Suppressor macrophage treated with lipopolysaccharide for 1 hour (primary cell): ENCODE results near the gene HK1.
A peak's percentile ranks its signal among the peaks of the same experiment; 100 is the strongest.

Source experiments
- DNase-seq, 3 donors: peaks; one replicate each; pipeline ENCODE4 v3.0.0-alpha.2; 2020 to 2022

HK1 gene

DNA sequence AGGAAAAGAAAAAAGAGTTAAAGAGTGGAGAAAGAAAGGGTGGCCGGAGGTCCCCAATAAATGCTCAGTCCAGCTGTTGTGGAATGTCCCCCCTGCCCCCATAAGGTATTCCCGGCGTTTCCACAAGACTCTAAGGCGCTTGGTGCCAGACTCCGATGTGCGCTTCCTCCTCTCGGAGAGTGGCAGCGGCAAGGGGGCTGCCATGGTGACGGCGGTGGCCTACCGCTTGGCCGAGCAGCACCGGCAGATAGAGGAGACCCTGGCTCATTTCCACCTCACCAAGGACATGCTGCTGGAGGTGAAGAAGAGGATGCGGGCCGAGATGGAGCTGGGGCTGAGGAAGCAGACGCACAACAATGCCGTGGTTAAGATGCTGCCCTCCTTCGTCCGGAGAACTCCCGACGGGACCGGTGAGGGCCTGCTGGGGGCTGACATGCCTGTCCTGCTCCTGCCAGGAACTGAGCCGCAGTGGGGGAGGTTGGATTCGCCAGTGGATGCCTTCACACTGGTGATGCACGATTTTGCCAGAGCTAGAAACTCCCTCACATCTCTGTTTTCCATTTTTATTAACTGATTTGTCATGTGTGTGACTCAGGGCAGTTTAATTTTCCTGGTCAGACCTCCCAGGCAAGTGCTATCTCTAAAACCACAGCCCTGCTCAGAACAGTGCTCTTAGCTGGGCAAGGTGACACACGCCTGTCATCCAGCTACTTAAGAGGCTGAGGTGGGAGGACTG lies 104.3 kb downstream of the HK1 start:
- DNase-seq = no peak

DNA sequence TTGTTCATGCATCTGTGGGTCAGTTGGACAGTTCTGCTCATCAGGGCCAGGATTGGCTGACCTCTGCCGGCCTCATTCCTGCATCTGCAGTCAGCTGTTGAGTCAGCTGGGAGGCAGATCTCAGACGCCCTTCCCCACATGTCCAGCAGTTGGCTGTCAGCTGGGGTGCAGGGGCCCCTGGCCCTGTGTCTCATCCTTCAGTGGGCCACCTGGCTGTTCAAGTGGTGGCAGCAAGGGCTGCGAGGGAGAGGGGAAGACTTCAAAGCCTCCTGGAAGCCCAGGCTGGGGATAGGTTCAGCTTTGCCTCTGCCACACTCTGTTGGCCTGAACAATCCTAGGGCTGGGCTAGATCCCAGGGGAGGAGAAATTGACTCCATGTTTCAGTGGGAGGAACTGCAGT lies 105.3 kb downstream of the HK1 start:
- DNase-seq = no peak

DNA sequence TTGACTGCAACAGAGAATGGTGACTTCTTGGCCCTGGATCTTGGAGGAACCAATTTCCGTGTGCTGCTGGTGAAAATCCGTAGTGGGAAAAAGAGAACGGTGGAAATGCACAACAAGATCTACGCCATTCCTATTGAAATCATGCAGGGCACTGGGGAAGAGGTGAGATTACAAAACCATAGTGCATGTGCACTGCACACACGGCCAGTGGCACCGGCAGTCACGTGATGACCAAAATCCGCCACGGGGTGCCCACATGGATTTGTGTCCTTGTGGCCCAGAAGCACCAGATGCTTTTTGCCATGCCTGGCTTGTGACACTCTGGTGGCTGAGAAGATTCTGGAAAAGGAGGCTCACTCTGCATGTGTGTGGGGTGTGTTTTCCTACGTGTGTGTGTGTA lies 106.0 kb downstream of the HK1 start:
- DNase-seq = no peak

DNA sequence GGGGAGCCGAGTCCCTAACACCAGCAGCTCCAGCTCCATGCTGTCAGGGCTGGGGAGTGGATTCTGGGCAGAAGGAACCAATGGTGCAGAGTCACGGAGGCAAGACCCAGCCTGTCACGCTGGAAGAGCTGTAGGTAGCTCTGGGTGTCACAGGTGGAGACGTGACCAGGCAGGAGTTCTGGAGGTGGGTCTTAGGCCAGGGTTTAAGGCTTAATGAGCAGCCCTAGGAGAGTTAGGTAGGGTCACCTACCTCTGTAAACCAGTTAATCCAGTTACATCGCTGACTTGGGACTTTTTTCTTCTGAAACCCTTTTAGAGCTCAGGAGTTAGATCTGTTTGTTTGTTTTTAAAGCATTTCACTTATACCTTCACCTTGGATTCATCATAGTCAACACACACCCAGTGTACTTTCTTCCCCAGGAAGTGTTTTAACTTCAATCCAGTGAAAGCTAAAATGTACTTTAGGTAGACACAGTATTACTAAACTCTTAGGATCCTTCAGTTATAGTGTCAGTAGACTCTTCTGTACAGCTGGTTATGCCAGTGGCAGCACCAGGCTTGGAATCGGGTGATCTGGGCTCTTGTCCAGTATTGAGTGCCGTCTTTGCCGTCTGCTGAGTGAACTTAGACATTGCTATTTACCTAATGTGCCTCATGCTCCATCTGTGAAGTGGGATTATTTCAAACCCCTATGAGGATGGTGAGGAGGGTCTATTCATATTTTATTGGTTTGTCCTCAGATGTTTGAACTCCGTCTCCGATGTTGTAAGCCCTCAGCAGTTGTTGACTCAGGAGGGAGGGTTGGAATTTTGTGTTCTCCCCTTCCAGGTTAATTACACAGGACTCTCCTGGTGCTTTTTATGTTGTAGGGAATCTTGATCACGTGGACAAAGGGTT lies 107.4 kb downstream of the HK1 start:
- DNase-seq = no peak

DNA sequence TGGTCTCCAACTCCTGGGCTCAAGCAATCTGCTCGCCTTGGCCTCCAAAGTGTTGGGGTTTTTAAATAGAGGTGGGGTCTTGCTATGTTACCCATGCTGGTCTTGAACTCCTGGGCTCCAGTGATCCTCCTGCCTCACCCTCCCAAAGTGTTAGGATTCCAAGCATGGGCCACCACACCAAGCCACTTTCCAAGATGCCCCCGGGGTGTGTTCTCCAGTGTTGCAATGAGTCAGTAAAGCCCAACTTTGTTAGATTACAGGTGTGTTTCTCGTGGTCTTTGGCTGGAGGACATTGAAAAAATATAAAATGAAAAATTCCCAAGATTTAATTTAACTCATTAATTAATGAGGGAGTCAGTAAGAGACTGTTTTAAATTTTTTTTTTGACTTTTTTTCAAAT lies 109.2 kb downstream of the HK1 start:
- DNase-seq = no peak

- DNase-seq = no peak
Measured at GRCh38 chr10:69388488-69388887, 110.2 kb downstream of the HK1 start.

GRCh38 chr10:69389827-69390490 lies 111.7 kb downstream of the HK1 start:
- no peak for DNase-seq

GRCh38 chr10:69391158-69391557 lies 112.9 kb downstream of the HK1 start:
- DNase-seq = no peak

GRCh38 chr10:69392481-69393000 lies 114.2 kb downstream of the HK1 start:
- DNase-seq = peak; percentile 86 to 92 (median 89)

- no peak for DNase-seq
Measured at GRCh38 chr10:69394020-69394419, 115.7 kb downstream of the HK1 start.

DNA sequence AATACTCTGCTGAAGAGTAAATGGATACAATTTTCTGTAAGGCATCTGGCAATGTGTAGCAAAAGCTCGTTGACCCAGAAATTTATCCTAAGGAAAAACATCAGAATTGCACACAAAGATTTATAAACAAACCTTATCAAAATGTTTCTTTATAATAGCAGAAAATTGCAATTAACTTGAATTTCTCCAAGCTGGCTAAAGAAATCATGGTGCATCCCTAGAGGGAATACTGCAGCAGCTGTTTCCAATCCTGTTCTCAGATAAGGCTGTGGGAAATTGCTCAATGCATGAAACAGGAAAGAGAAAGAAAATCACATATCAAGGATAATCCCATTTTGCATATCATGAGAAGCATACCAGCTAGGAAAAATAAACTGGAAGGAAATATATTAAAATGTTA lies 119.7 kb downstream of the HK1 start:
- no peak for DNase-seq

DNA sequence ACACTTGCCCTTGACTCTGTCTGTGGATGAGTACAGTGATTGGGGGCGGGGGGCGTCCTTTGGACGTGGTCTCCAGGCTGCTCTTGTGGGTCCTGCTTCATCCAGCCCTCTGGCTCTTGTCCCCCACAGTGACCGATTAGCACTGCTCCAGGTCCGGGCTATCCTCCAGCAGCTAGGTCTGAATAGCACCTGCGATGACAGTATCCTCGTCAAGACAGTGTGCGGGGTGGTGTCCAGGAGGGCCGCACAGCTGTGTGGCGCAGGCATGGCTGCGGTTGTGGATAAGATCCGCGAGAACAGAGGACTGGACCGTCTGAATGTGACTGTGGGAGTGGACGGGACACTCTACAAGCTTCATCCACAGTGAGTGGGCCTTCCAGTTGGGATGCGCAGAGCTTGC lies 120.2 kb downstream of the HK1 start:
- DNase-seq = no peak

GRCh38 chr10:69400936-69401335 lies 122.6 kb downstream of the HK1 start:
- DNase-seq = no peak

DNA sequence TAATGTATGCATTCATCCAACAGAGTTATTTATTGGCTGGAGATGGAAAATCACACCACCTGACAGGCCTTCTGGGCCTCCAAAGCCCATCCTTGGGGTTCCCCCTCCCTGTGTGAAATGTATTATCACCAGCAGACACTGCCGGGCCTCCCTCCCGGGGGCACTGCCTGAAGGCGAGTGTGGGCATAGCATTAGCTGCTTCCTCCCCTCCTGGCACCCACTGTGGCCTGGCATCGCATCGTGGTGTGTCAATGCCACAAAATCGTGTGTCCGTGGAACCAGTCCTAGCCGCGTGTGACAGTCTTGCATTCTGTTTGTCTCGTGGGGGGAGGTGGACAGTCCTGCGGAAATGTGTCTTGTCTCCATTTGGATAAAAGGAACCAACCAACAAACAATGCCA lies 123.1 kb downstream of the HK1 start:
- DNase-seq = peak in 1 of 3 donors; percentile 30

DNA sequence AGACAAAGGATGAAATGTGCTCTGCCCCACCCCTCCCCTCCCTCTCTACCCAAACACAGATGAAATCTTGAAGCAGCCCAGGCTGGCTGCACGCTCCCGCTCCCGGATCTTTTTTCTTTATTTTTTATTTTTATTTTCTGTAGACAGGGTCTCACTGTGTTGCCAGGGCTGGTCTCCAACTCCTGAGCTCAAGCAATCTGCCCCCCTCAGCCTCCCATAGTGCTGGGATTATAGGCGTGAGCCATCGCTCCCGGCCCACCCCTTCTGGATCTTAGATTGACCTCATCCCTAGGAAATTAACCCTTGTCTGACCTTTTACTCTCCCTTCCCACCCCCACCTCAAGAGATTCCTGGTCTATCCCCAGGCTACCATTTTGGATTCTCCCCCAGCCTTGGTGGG lies 124.1 kb downstream of the HK1 start:
- no peak for DNase-seq

DNA sequence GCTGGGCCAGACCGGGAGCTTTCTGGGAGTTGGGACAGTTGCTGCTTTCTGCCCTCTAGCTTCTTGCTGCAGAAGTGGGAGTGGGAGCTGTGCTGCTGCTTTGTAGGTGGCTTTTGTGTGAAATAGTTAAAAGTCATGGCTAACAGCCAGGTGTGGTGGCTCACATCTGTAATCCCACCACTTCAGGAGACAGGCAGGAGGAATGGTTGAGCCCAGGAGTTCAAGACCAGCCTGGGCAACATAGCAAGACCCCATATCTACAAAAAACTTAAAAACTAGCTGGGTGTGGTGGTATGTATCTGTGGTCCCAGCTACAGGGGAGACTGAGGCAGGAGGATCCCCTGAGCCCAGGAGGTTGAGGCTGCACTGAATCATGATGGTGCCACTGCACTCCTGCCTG lies 124.8 kb downstream of the HK1 start:
- no peak for DNase-seq

GRCh38 chr10:69403519-69403918 lies 125.2 kb downstream of the HK1 start:
- DNase-seq = peak; percentile 74 to 88 (median 85)

- no peak for DNase-seq
Measured at GRCh38 chr10:69404786-69405185, 126.5 kb downstream of the HK1 start.

DNA sequence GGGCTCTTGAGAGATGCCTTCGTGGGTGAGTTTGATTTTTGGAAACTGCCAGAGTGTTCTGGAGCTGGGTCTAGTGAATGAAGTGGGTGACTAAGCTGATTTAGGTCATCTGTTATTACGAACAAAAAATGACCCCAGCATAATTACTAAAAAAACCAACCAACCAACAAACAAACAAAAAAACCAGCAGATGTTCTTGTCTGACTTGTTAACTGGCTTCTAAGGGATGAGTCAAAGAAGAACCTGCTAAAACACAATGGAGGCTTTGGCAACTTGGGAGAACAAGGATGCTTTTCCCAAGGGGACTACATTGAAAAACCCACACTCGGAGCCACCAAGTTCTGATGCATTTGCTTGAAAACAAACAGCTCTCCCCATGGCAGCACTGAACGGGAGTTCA lies 126.9 kb downstream of the HK1 start:
- DNase-seq = no peak

DNA sequence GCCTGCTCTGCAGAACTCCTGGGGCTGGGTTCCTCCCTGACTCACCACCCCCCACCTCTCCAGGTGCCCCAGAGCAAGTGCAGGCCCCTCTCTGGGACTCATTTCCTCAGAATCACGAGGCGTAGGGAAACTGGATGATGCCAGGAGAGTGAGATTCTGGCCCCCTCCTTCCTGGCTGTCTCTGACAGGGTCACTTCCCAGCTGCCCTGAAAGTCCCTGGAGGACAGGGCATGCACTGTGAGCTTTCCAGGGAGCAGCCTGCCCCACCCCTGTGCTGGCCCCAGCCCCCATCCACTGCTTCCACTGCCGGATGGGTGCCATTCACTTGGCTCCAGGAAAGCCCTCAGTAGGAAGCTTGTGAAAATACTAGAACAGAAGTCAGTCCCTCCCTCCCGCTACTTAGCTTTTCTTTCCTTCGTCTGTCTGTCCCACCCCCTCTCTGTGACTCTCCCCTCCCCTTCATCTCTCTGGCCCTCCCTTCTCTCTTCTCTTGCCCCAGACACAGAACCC lies 128.1 kb downstream of the HK1 start:
- peak; percentile 40 to 71 (median 57) for DNase-seq

- DNase-seq = no peak
Measured at GRCh38 chr10:69406816-69407580, 128.7 kb downstream of the HK1 start.

DNA sequence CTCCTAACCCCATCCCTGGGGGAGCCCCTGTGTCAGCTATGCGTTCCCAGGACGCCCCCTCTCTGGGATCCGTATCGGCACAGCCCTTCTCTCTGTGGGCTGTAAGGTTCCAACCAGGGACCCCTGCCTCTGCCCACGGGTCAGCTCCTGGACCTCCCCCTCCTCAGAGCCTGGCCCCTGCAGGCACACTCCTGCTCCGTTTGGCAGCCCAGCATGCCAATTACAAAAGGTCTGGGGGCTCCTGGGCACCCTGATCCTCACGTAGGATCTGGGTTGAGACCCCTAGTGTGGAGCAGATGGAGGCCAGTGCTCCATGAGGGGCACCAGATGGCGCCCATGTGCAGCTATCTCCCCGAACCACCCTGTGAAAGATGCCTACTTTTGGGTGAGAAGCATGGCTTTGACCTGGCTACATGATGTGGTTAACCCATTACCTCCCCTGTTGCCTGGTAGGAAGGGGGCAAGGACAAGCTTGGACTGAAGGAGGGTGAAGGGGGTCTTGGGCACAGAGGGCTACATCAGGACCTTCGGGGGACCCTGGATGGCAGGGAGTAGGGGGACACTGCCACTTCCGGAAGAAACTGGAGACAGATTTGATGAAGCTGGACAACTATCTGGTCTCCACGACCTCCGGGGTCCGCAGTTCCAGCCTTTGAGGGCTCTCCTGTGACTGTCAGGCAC lies 129.5 kb downstream of the HK1 start:
- DNase-seq = peak; percentile 31 to 53 (median 36)
